ENCODE measurements around the gene TRIM44.

Gene TRIM44

GRCh38 chr11:35677904-35678303 is 15.3 kb downstream of the TRIM44 start:
- Histone ChIP-seq H2AFZ (ENCODE audit: insufficient read depth, low read length, poor library complexity) (no peak overlapping the region), H3K14ac (ENCODE audit: low read length) (no peak overlapping the region), H2BK12ac (ENCODE audit: low read length) (no peak overlapping the region), H2BK120ac (ENCODE audit: insufficient read depth, low read length, poor library complexity) (no peak overlapping the region), H3K4me3 (ENCODE audit: low read depth, low read length) (no peak overlapping the region), H2AK5ac (ENCODE audit: low read length) (no peak overlapping the region), H3K4me2 (ENCODE audit: low read length) (no peak overlapping the region), H3K79me2 (ENCODE audit: control insufficient read depth, insufficient read depth, low read length, poor library complexity) (no peaks in the 10 kb centered on the region), H4K8ac (ENCODE audit: low read depth, low read length) (no peak overlapping the region), H3K9me3 (ENCODE audit: insufficient read depth, low read depth, low read length) (no peaks in the 10 kb centered on the region), H3K4me1 (ENCODE audit: control insufficient read depth in 1 of 2, insufficient read depth in 2 of 2, low read length in 2 of 2) (peaks cover 0 to 3% of the 10 kb centered on the region in 2 experiments), H3K27me3 (ENCODE audit: insufficient read depth, low read length) (no peaks in the 10 kb centered on the region), H3K79me1 (ENCODE audit: low read length) (no peaks in the 10 kb centered on the region), H3K4ac (ENCODE audit: low read depth, low read length) (no peak overlapping the region), H3K36me3 (ENCODE audit: control insufficient read depth in 1 of 2, insufficient read depth in 2 of 2, low read length in 2 of 2) (no peaks in the 10 kb centered on the region), H3K18ac (ENCODE audit: low read length) (no peak overlapping the region), H3K9ac (ENCODE audit: low read length) (no peak overlapping the region), H3K27ac (ENCODE audit: low read depth, low read length) (no peak overlapping the region), H3K23ac (ENCODE audit: low read length) (no peak overlapping the region), H2BK5ac (ENCODE audit: low read depth, low read length, poor library complexity) (no peak overlapping the region), H4K12ac (ENCODE audit: low read depth, low read length) (no peak overlapping the region), H4K91ac (ENCODE audit: low read depth, low read length) (no peak overlapping the region)
- no peak for DNase-seq
- no CpG with 5 or more reads among the region's 1 CpG for WGBS (ENCODE audit: extremely low coverage, insufficient coverage, insufficient read length)

- Histone ChIP-seq H3K4ac (ENCODE audit: low read depth, low read length) (no peak overlapping the region), H4K12ac (ENCODE audit: low read depth, low read length) (no peak overlapping the region), H2BK120ac (ENCODE audit: insufficient read depth, low read length, poor library complexity) (no peak overlapping the region), H4K8ac (ENCODE audit: low read depth, low read length) (no peak overlapping the region), H3K27ac (ENCODE audit: low read depth, low read length) (no peak overlapping the region), H3K36me3 (ENCODE audit: control insufficient read depth in 1 of 2, insufficient read depth in 2 of 2, low read length in 2 of 2) (no peaks in the 10 kb centered on the region), H2BK12ac (ENCODE audit: low read length) (no peak overlapping the region), H3K79me1 (ENCODE audit: low read length) (no peaks in the 10 kb centered on the region), H3K4me2 (ENCODE audit: low read length) (no peak overlapping the region), H2BK5ac (ENCODE audit: low read depth, low read length, poor library complexity) (no peak overlapping the region), H3K27me3 (ENCODE audit: insufficient read depth, low read length) (no peaks in the 10 kb centered on the region), H3K23ac (ENCODE audit: low read length) (no peak overlapping the region), H2AK5ac (ENCODE audit: low read length) (no peak overlapping the region), H4K91ac (ENCODE audit: low read depth, low read length) (no peak overlapping the region), H2AFZ (ENCODE audit: insufficient read depth, low read length, poor library complexity) (no peak overlapping the region), H3K9ac (ENCODE audit: low read length) (no peak overlapping the region), H3K9me3 (ENCODE audit: insufficient read depth, low read depth, low read length) (no peaks in the 10 kb centered on the region), H3K4me3 (ENCODE audit: low read depth, low read length) (no peak overlapping the region), H3K14ac (ENCODE audit: low read length) (no peak overlapping the region), H3K18ac (ENCODE audit: low read length) (no peak overlapping the region), H3K79me2 (ENCODE audit: control insufficient read depth, insufficient read depth, low read length, poor library complexity) (no peaks in the 10 kb centered on the region), H3K4me1 (ENCODE audit: control insufficient read depth in 1 of 2, insufficient read depth in 2 of 2, low read length in 2 of 2) (peaks cover 0 to 3% of the 10 kb centered on the region in 2 experiments)
- WGBS (ENCODE audit: extremely low coverage, insufficient coverage, insufficient read length), result no CpG with 5 or more reads among the region's 4 CpGs
- DNase-seq, result no peak
Observed at GRCh38 chr11:35678471-35678870, 15.9 kb downstream of the TRIM44 start.

GRCh38 chr11:35678975-35679374 is 16.4 kb downstream of the TRIM44 start:
- H4K91ac ChIP-seq (ENCODE audit: low read depth, low read length), result no peak overlapping the region
- H3K79me2 ChIP-seq (ENCODE audit: control insufficient read depth, insufficient read depth, low read length, poor library complexity), result no peaks in the 10 kb centered on the region
- no CpG with 5 or more reads among the region's 1 CpG for WGBS (ENCODE audit: extremely low coverage, insufficient coverage, insufficient read length)
- no peak overlapping the region for H4K8ac ChIP-seq (ENCODE audit: low read depth, low read length)
- no peak overlapping the region for H2BK5ac ChIP-seq (ENCODE audit: low read depth, low read length, poor library complexity)
- no peaks in the 10 kb centered on the region for H3K36me3 ChIP-seq (ENCODE audit: control insufficient read depth in 1 of 2, insufficient read depth in 2 of 2, low read length in 2 of 2)
- no peak overlapping the region for H2AK5ac ChIP-seq (ENCODE audit: low read length)
- H3K14ac ChIP-seq (ENCODE audit: low read length), result no peak overlapping the region
- H3K27me3 ChIP-seq (ENCODE audit: insufficient read depth, low read length), result no peaks in the 10 kb centered on the region
- H3K9ac ChIP-seq (ENCODE audit: low read length), result no peak overlapping the region
- H3K4me1 ChIP-seq (ENCODE audit: control insufficient read depth in 1 of 2, insufficient read depth in 2 of 2, low read length in 2 of 2), result peaks cover 0 to 3% of the 10 kb centered on the region in 2 experiments
- no peaks in the 10 kb centered on the region for H3K9me3 ChIP-seq (ENCODE audit: insufficient read depth, low read depth, low read length)
- H3K18ac ChIP-seq (ENCODE audit: low read length), result no peak overlapping the region
- no peak overlapping the region for H3K4me2 ChIP-seq (ENCODE audit: low read length)
- H3K4ac ChIP-seq (ENCODE audit: low read depth, low read length), result no peak overlapping the region
- H3K4me3 ChIP-seq (ENCODE audit: low read depth, low read length), result no peak overlapping the region
- no peak overlapping the region for H2AFZ ChIP-seq (ENCODE audit: insufficient read depth, low read length, poor library complexity)
- no peak overlapping the region for H2BK120ac ChIP-seq (ENCODE audit: insufficient read depth, low read length, poor library complexity)
- H3K79me1 ChIP-seq (ENCODE audit: low read length), result no peaks in the 10 kb centered on the region
- H4K12ac ChIP-seq (ENCODE audit: low read depth, low read length), result no peak overlapping the region
- no peak overlapping the region for H3K27ac ChIP-seq (ENCODE audit: low read depth, low read length)
- H2BK12ac ChIP-seq (ENCODE audit: low read length), result no peak overlapping the region
- no peak overlapping the region for H3K23ac ChIP-seq (ENCODE audit: low read length)
- DNase-seq, result no peak

GRCh38 chr11:35680506-35680905 is 17.9 kb downstream of the TRIM44 start:
- no CpG with 5 or more reads among the region's 1 CpG for WGBS (ENCODE audit: extremely low coverage, insufficient coverage, insufficient read length)
- Histone ChIP-seq H3K4me2 (ENCODE audit: low read length) (no peak overlapping the region), H3K36me3 (ENCODE audit: control insufficient read depth in 1 of 2, insufficient read depth in 2 of 2, low read length in 2 of 2) (no peaks in the 10 kb centered on the region), H3K9me3 (ENCODE audit: insufficient read depth, low read depth, low read length) (no peaks in the 10 kb centered on the region), H3K79me2 (ENCODE audit: control insufficient read depth, insufficient read depth, low read length, poor library complexity) (no peaks in the 10 kb centered on the region), H3K27me3 (ENCODE audit: insufficient read depth, low read length) (no peaks in the 10 kb centered on the region), H3K4ac (ENCODE audit: low read depth, low read length) (no peak overlapping the region), H2BK120ac (ENCODE audit: insufficient read depth, low read length, poor library complexity) (no peak overlapping the region), H4K8ac (ENCODE audit: low read depth, low read length) (no peak overlapping the region), H4K91ac (ENCODE audit: low read depth, low read length) (no peak overlapping the region), H3K9ac (ENCODE audit: low read length) (no peak overlapping the region), H4K12ac (ENCODE audit: low read depth, low read length) (no peak overlapping the region), H2AK5ac (ENCODE audit: low read length) (no peak overlapping the region), H3K4me3 (ENCODE audit: low read depth, low read length) (no peak overlapping the region), H3K18ac (ENCODE audit: low read length) (no peak overlapping the region), H2BK5ac (ENCODE audit: low read depth, low read length, poor library complexity) (no peak overlapping the region), H3K14ac (ENCODE audit: low read length) (no peak overlapping the region), H3K79me1 (ENCODE audit: low read length) (no peaks in the 10 kb centered on the region), H2AFZ (ENCODE audit: insufficient read depth, low read length, poor library complexity) (no peak overlapping the region), H3K23ac (ENCODE audit: low read length) (no peak overlapping the region), H3K27ac (ENCODE audit: low read depth, low read length) (no peak overlapping the region), H3K4me1 (ENCODE audit: control insufficient read depth in 1 of 2, insufficient read depth in 2 of 2, low read length in 2 of 2) (peaks cover 0 to 3% of the 10 kb centered on the region in 2 experiments), H2BK12ac (ENCODE audit: low read length) (no peak overlapping the region)
- DNase-seq, result no peak
